Aorta (tissue), 5 donors: ENCODE results near the gene C12orf57. TPM values are rescaled to one million over a fixed set of nuclear protein-coding genes. Genes with fewer than 3 reads are reported as not detected.

ENCODE experiments used
- ATAC-seq: fragments of 200-7000 bp; cut with Tn5 transposase; one replicate; pipeline ENCODE4 v1.9.1; 2022; ENCODE audit warnings: moderate library complexity; ENCODE audit not compliant: low FRiP score
- DNase-seq, 2 donors: peaks; one replicate each; pipeline ENCODE4 v3.0.0-alpha.2; 2020
- H3K27ac ChIP-seq, 2 donors: one replicate each; pipeline ENCODE4 v1.5.1; 2013; ENCODE audit warnings: low read length in 2 of 2, mild to moderate bottlenecking in 2 of 2, moderate library complexity in 2 of 2, control low read depth in 1 of 2, inconsistent platforms in 1 of 2, low read depth in 1 of 2
- H3K27me3 ChIP-seq, 2 donors: one replicate each; pipeline ENCODE4 v1.6.1; 2013; ENCODE audit warnings: control low read depth in 1 of 2, low read length in 1 of 2, mild to moderate bottlenecking in 1 of 2, moderate library complexity in 1 of 2; ENCODE audit not compliant: insufficient read depth in 2 of 2, control insufficient read depth in 1 of 2
- H3K36me3 ChIP-seq, 2 donors: one replicate each; pipeline ENCODE4 v1.6.1; 2013; ENCODE audit warnings: control low read depth in 1 of 2, low read length in 1 of 2, mild to moderate bottlenecking in 1 of 2; ENCODE audit not compliant: insufficient read depth in 2 of 2, control insufficient read depth in 1 of 2
- H3K4me1 ChIP-seq, 2 donors: one replicate each; pipeline ENCODE4 v1.6.1; 2013; ENCODE audit warnings: low read length in 2 of 2, control low read depth in 1 of 2, mild to moderate bottlenecking in 1 of 2, moderate library complexity in 1 of 2; ENCODE audit not compliant: insufficient read depth in 2 of 2, control insufficient read depth in 1 of 2
- H3K4me3 ChIP-seq, 2 donors: one replicate each; pipeline ENCODE4 v1.5.1; 2013; ENCODE audit warnings: low read length in 2 of 2, control low read depth in 1 of 2, mild to moderate bottlenecking in 1 of 2
- H3K9me3 ChIP-seq: one replicate; pipeline ENCODE4 v1.6.1; 2013; ENCODE audit warnings: mild to moderate bottlenecking, low read length; ENCODE audit not compliant: control insufficient read depth
- WGBS, 2 donors: extraction: QIAGEN DNeasy Blood & Tissue Kit; methylation state at CpG; one replicate each; pipeline ENCODE4 v1.1.7; 2013; 5-methylcytosine and 5-hydroxymethylcytosine counted together
- intact Hi-C, 2 donors: fragments of 100-400 bp; cut with DNase I; formaldehyde crosslinking; loops; one replicate each; pipeline versions ENCODE4 v1.14.2 to v1.15.0; 2022
- polyA plus RNA-seq, 2 donors: library from polyadenylated mRNA; stranded (reverse); fragments of 200-250 nt; gene quantifications; one replicate each; pipeline ENCODE4 v1.2.3, GENCODE V29; 2013
- total RNA-seq, 2 donors: library from RNA; stranded (reverse); fragmentation: NEBNext Ultra II Directional; extraction: Animal tissue kit (Norgen Biotek cat#: 25700); gene quantifications; one replicate each; pipeline ENCODE4 v1.2.1, GENCODE V29; 2021
- donor health status: healthy with polysubstance abuse.
- donor health status: Bipolar disorder and iron deficiency.
- donor health status: DM: no; HTN: no; CAD: no.
- donor health status: DM: no; HTN: no; CAD: no.
- donor health status: DM: yes; HTN: yes; CAD: no.

C12orf57 gene
- total and polyA plus RNA-seq, 4 donors = 197 to 1,017 (median 541) TPM

DNA sequence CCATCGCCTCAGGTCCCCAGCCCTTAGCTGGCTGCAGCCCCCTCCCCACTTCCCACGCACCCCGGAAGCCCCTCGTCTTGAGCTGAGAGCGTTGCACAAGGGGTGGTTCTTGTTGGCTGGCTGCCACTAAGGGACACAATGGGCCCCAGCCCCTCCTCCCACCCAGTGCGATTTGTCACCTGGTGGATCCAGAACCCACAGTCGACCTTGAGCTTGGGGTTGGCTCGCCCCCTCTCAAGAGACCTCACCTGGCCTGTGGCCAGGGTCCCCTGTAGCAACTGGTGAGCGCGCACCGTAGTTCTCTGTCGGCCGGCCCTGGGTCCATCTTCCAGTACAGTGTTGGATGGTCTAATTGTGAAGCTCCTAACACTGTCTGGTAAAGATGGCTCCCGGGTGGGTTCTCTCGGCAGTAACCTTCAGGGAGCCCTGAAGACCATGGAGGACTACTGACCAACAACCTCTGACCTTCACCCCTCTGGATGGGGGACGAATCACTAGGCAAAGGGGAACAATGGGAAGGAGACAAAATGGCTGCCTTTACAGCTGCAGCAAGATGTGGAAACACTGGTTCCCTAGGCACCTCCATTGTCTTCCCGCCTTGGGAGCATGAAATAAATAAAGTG lies 20.1 kb downstream of the C12orf57 start:
- H3K9me3 ChIP-seq = no peaks in the 10 kb centered on the region
- no peaks in the 10 kb centered on the region for H3K27me3 ChIP-seq
- ATAC-seq (no peak), DNase-seq (peak in 1 of 2 donors; percentile 76)
- 73 to 75% methylated on average over 17 of the region's 17 CpGs for WGBS, 2 donors
- no peak overlapping the region for H3K27ac ChIP-seq
- no peak overlapping the region for H3K4me3 ChIP-seq
- peaks cover 0 to 6% of the 10 kb centered on the region in 2 donors for H3K36me3 ChIP-seq
- H3K4me1 ChIP-seq = peaks cover 0 to 1% of the 10 kb centered on the region in 2 donors
- intact Hi-C loops = loop anchor here (2.0 kb wide), 1 partner anchor 39 kb away; no protein-coding TSS in a partner anchor

GRCh38 chr12:6964605-6965025 lies 20.8 kb downstream of the C12orf57 start:
- H3K36me3 ChIP-seq = peaks cover 0 to 6% of the 10 kb centered on the region in 2 donors
- WGBS, 2 donors = 72 to 76% methylated on average over 8 of the region's 8 CpGs
- H3K4me1 ChIP-seq = peaks cover 4 to 5% of the 10 kb centered on the region in 2 donors
- peak overlapping the region in 1 of 2 donors; percentile 41 for H3K27ac ChIP-seq
- ATAC-seq = no peak
- no peaks in the 10 kb centered on the region for H3K27me3 ChIP-seq
- DNase-seq = peak in 1 of 2 donors; percentile 73
- no peak overlapping the region for H3K4me3 ChIP-seq
- intact Hi-C loops = loop anchor here (2.0 kb wide), 1 partner anchor 40 kb away; no protein-coding TSS in a partner anchor
- no peaks in the 10 kb centered on the region for H3K9me3 ChIP-seq

DNA sequence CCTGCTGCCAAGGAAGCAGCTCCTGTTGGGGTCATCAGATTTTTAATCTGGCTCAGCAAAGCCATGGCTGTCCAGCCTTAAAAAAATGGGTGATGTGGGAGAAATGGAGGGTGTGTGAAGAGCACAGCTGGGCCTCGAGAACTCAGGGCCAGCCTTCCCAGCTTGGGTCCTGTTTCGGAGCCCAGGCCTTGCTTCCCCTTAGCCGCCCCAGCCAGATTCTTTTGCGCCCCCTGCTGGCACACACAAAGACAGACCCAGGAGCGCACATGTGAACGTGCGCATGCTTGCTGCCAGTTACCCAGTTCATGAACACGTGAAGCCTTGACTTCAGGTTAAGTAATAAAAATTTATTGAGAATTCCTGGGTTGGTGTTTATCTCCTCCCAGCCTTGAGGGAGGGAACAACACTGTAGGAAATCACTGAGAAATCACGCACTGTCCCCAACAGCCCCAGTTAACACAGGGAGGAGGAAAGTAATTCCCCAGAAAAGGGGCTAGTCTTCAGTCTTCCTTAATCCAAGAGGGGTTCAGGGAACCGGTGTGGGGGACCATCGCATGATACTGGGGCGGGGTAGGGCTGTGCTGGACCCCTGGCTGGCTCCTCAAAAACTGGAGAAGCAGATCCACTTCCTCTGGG lies 21.3 kb downstream of the C12orf57 start:
- ATAC-seq (peak; percentile 84), DNase-seq (peak; percentile 94)
- peak overlapping the region in 1 of 2 donors; percentile 41 for H3K27ac ChIP-seq
- H3K4me3 ChIP-seq = no peak overlapping the region
- H3K36me3 ChIP-seq = peaks cover 0 to 6% of the 10 kb centered on the region in 2 donors
- WGBS, 2 donors = 20 to 21% methylated on average over 12 of the region's 12 CpGs
- no peaks in the 10 kb centered on the region for H3K27me3 ChIP-seq
- intact Hi-C loops = loop anchor here (2.0 kb wide), 1 partner anchor 40 kb away; no protein-coding TSS in a partner anchor
- H3K9me3 ChIP-seq = no peaks in the 10 kb centered on the region
- H3K4me1 ChIP-seq = peaks cover 4 to 5% of the 10 kb centered on the region in 2 donors

- 75 to 80% methylated on average over 4 of the region's 4 CpGs for WGBS, 2 donors
- ATAC-seq = no peak
- intact Hi-C loops = loop anchor here (2.0 kb wide), 1 partner anchor 41 kb away; no protein-coding TSS in a partner anchor
Measured at GRCh38 chr12:6965714-6966113, 21.9 kb downstream of the C12orf57 start.

DNA sequence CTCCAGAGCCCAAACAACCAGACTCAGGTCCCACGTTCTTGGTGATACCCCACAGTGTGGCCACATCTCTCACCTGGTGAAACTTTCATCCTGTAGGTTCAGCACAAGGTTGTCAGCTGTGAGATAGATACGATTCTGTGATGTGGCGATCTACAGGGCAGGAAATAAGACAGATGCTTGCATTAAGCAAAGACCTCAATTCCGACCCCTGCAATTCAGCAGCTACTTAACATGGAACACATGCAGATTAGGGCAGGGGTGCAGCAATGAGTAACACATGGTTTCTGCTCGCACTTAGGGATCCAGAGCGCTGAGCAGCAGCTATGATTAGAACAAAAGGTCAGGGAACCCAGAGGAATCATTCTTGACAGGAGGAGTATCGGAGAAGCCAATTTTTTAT lies 22.5 kb downstream of the C12orf57 start:
- 84% methylated on average over 7 of the region's 7 CpGs for WGBS, 2 donors
- no peaks in the 10 kb centered on the region for H3K9me3 ChIP-seq
- ATAC-seq (no peak), DNase-seq (peak in 1 of 2 donors; percentile 33)
- H3K36me3 ChIP-seq = peaks cover 0 to 6% of the 10 kb centered on the region in 2 donors
- H3K4me3 ChIP-seq = no peak overlapping the region
- no peaks in the 10 kb centered on the region for H3K27me3 ChIP-seq
- peaks cover 4 to 5% of the 10 kb centered on the region in 2 donors for H3K4me1 ChIP-seq
- no peak overlapping the region for H3K27ac ChIP-seq
- intact Hi-C loops = no loop called here

More at GRCh38 chr12:6965714-6966113, 21.9 kb downstream of the C12orf57 start:
- DNase-seq = peak in 1 of 2 donors; percentile 28
- Histone ChIP-seq H3K4me3 (no peak overlapping the region), H3K36me3 (peaks cover 0 to 6% of the 10 kb centered on the region in 2 donors), H3K9me3 (no peaks in the 10 kb centered on the region), H3K27ac (no peak overlapping the region), H3K4me1 (peaks cover 4 to 5% of the 10 kb centered on the region in 2 donors), H3K27me3 (no peaks in the 10 kb centered on the region)

- Histone ChIP-seq H3K36me3 (peaks cover 0 to 6% of the 10 kb centered on the region in 2 donors), H3K9me3 (no peaks in the 10 kb centered on the region), H3K4me1 (peaks cover 4 to 5% of the 10 kb centered on the region in 2 donors)
Measured at GRCh38 chr12:6967651-6968100, 23.9 kb downstream of the C12orf57 start.

GRCh38 chr12:6968426-6968825 lies 24.6 kb downstream of the C12orf57 start:
- intact Hi-C loops = no loop called here
- Histone ChIP-seq H3K4me3 (no peak overlapping the region), H3K4me1 (peaks cover 4 to 5% of the 10 kb centered on the region in 2 donors), H3K36me3 (peaks cover 0 to 6% of the 10 kb centered on the region in 2 donors), H3K27ac (no peak overlapping the region), H3K9me3 (no peaks in the 10 kb centered on the region), H3K27me3 (no peaks in the 10 kb centered on the region)
- WGBS, 2 donors = 85 to 88% methylated on average over 9 of the region's 9 CpGs
- peak in 1 of 2 donors; percentile 46 for DNase-seq
- ATAC-seq = no peak

More at GRCh38 chr12:6967651-6968100, 23.9 kb downstream of the C12orf57 start:
- Histone ChIP-seq H3K27me3 (no peaks in the 10 kb centered on the region), H3K27ac (no peak overlapping the region), H3K4me3 (no peak overlapping the region)
- 87 to 88% methylated on average over 10 of the region's 10 CpGs for WGBS, 2 donors
- intact Hi-C loops = no loop called here
- no peak for ATAC-seq
- DNase-seq = peak in 1 of 2 donors; percentile 55

- H3K4me3 ChIP-seq = peak overlapping the region; percentile 68 to 75
- 0% methylated on average over 31 of the region's 31 CpGs for WGBS, 2 donors
- DNase-seq (no peak), ATAC-seq (no peak)
- intact Hi-C loops = loop anchor here in 1 of 2 donors (5.0 kb wide), 2 partner anchors 47 to 127 kb away; partner anchors contain the start of gene LPCAT3
- H3K4me1 ChIP-seq = peaks cover 4 to 5% of the 10 kb centered on the region in 2 donors
- no peaks in the 10 kb centered on the region for H3K9me3 ChIP-seq
- no peaks in the 10 kb centered on the region for H3K27me3 ChIP-seq
- H3K27ac ChIP-seq = peak overlapping the region in 1 of 2 donors; percentile 38
- peaks cover 1 to 7% of the 10 kb centered on the region in 2 donors for H3K36me3 ChIP-seq
Measured at GRCh38 chr12:6970096-6970527, 26.3 kb downstream of the C12orf57 start.
